Tibial nerve (tissue), 4 donors: Measurements from ENCODE around the gene TMEM17. TPM values are rescaled to one million over a fixed set of nuclear protein-coding genes. Genes with fewer than 3 reads are reported as not detected.

Source experiments
- DNase-seq, 2 donors: peaks; one replicate each; pipeline ENCODE4 v3.0.0-alpha.2; 2019; ENCODE audit warnings: low spot score in 2 of 2
- H3K27ac ChIP-seq, 4 donors: fragments of 200-600 bp; sonication (generic) in 3 of 4; one replicate each; pipeline ENCODE4 v1.5.1; 2017 to 2019; ENCODE audit warnings: mild to moderate bottlenecking in 1 of 4
- H3K27me3 ChIP-seq, 2 donors: fragments of 200-600 bp; sonication (generic) in 1 of 2; one replicate each; pipeline versions ENCODE4 v1.5.1 to v1.6.0; 2017 to 2019
- H3K36me3 ChIP-seq, 3 donors: fragments of 200-600 bp; sonication (generic); one replicate each; pipeline ENCODE4 v1.5.1; 2018 to 2019
- H3K4me1 ChIP-seq, 4 donors: fragments of 200-600 bp; sonication (generic) in 3 of 4; one replicate each; pipeline ENCODE4 v1.5.1; 2017 to 2019
- H3K4me3 ChIP-seq, 4 donors: fragments of 200-600 bp; sonication (generic) in 3 of 4; one replicate each; pipeline ENCODE4 v1.5.1; 2017 to 2019; ENCODE audit warnings: mild to moderate bottlenecking in 1 of 4, moderate library complexity in 1 of 4
- H3K9me3 ChIP-seq, 4 donors: fragments of 200-600 bp; sonication (generic) in 3 of 4; one replicate each; pipeline ENCODE4 v1.5.1; 2017 to 2019
- EP300 ChIP-seq, 2 donors: sonication (generic); formaldehyde crosslinking; IDR thresholded peaks; one replicate each; pipeline ENCODE4 v1.6.1; 2017; ENCODE audit warnings: antibody characterized with exemption in 2 of 2, mild to moderate bottlenecking in 1 of 2
- POLR2A ChIP-seq, 2 donors: fragments of 450-650 bp; IDR thresholded peaks; one replicate each; pipeline ENCODE4 v1.6.1; 2017; ENCODE audit warnings: antibody characterized with exemption in 2 of 2, mild to moderate bottlenecking in 2 of 2, moderate library complexity in 2 of 2
- WGBS, 2 donors: methylation state at CpG; one replicate each; pipeline ENCODE4 v1.1.5; 2018; 5-methylcytosine and 5-hydroxymethylcytosine counted together
- total RNA-seq, 4 donors: library from RNA; depleted of rRNA; stranded (reverse); fragments of >200 nt; gene quantifications; one replicate each; pipeline ENCODE4 v1.1.0, GENCODE V29; 2016
- TF ChIP-seq, protein P1 (sequence below), 5 experiments: fragments of 200-600 bp in 3 of 5; fragments of 450-650 bp in 2 of 5; sonication (generic) in 3 of 5; IDR thresholded peaks; one replicate each; pipeline ENCODE4 v1.5.1; 2016 to 2019; ENCODE audit warnings: antibody characterized with exemption in 5 of 5, mild to moderate bottlenecking in 3 of 5, moderate library complexity in 2 of 5

TMEM17 gene
- total RNA-seq, 4 donors from 2014 or later, result 1.7 to 5.9 (median 3.2) TPM

DNA sequence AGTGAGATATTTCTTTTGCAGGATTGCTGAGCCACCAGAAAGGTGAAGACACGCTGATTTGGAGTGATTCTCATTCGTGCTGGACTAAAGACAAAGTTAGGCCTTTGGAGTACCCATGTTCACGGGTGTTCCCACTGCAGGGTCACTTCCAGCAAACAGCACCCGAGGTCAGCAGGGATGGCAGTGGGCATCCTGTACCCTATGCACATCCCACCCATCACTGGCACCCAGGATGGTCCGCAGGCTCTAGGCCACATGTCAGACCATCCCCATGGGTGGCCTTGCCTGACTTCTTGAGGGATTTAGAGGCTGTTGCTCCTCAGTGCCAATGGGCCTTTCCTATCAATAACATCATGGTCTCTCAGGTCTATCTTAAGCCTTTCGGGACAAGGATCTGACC lies 39.3 kb upstream of the TMEM17 start:
- Histone ChIP-seq H3K27me3 (no peaks in the 10 kb centered on the region), H3K36me3 (no peaks in the 10 kb centered on the region), H3K9me3 (no peaks in the 10 kb centered on the region), H3K4me3 (no peak overlapping the region), H3K27ac (peak overlapping the region in 1 of 4 donors; percentile 37), H3K4me1 (peaks cover 0 to 23% (median 5%) of the 10 kb centered on the region in 4 donors)
- TF ChIP-seq POLR2A (IDR thresholded peaks at IDR 0.05) (no peak), EP300 (IDR thresholded peaks at IDR 0.05) (no peak)
- TF ChIP-seq, protein P1, sequence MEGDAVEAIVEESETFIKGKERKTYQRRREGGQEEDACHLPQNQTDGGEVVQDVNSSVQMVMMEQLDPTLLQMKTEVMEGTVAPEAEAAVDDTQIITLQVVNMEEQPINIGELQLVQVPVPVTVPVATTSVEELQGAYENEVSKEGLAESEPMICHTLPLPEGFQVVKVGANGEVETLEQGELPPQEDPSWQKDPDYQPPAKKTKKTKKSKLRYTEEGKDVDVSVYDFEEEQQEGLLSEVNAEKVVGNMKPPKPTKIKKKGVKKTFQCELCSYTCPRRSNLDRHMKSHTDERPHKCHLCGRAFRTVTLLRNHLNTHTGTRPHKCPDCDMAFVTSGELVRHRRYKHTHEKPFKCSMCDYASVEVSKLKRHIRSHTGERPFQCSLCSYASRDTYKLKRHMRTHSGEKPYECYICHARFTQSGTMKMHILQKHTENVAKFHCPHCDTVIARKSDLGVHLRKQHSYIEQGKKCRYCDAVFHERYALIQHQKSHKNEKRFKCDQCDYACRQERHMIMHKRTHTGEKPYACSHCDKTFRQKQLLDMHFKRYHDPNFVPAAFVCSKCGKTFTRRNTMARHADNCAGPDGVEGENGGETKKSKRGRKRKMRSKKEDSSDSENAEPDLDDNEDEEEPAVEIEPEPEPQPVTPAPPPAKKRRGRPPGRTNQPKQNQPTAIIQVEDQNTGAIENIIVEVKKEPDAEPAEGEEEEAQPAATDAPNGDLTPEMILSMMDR (IDR thresholded peaks at IDR 0.05), result no peak
- DNase-seq, result no peak
- WGBS, 2 donors, result 97 to 99% methylated on average over 6 of the region's 6 CpGs

DNA sequence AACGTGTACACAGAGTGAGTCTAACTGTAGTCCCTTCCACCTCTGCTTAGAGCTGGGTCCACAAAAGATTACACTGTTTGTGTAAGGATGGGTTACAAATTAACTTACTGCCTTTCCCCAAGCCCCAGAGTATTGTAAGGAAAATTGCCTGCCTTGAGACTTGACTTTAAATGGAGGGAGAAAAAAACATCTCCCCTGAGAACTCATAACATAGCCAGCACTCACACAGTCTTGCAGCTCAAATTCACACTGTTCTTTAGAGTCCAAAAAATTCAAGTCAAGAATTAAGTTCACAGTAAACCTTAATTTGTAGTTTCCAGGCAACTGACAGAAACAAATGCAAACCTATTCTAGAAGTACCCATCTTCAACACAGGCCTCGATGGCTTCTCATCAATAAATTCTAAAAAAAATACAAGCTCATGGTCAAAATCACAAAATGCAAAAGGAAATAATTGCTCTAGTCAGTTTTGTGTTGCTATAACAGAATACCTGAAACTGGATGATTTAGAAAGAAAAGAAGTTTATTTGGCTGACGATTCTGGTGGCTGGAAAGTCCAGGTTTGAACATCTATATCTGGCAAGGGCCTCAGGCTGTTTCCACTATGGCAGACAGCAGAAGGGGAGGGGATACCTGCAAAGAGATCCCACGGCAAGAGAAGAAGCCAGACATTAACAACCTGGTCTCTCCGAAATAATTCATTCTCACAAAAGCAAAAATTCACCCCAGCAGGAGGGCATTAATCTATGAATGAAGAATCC lies 34.6 kb upstream of the TMEM17 start:
- 77 to 78% methylated on average over 5 of the region's 5 CpGs for WGBS, 2 donors
- H3K27me3 ChIP-seq, result no peaks in the 10 kb centered on the region
- H3K9me3 ChIP-seq, result no peaks in the 10 kb centered on the region
- no peak overlapping the region for H3K4me3 ChIP-seq
- peaks cover 0 to 27% (median 5%) of the 10 kb centered on the region in 4 donors for H3K4me1 ChIP-seq
- DNase-seq, result no peak
- TF ChIP-seq POLR2A (IDR thresholded peaks at IDR 0.05) (no peak), EP300 (IDR thresholded peaks at IDR 0.05) (no peak)
- TF ChIP-seq, protein P1 (IDR thresholded peaks at IDR 0.05), result no peak
- H3K36me3 ChIP-seq, result no peaks in the 10 kb centered on the region
- no peak overlapping the region for H3K27ac ChIP-seq

DNA sequence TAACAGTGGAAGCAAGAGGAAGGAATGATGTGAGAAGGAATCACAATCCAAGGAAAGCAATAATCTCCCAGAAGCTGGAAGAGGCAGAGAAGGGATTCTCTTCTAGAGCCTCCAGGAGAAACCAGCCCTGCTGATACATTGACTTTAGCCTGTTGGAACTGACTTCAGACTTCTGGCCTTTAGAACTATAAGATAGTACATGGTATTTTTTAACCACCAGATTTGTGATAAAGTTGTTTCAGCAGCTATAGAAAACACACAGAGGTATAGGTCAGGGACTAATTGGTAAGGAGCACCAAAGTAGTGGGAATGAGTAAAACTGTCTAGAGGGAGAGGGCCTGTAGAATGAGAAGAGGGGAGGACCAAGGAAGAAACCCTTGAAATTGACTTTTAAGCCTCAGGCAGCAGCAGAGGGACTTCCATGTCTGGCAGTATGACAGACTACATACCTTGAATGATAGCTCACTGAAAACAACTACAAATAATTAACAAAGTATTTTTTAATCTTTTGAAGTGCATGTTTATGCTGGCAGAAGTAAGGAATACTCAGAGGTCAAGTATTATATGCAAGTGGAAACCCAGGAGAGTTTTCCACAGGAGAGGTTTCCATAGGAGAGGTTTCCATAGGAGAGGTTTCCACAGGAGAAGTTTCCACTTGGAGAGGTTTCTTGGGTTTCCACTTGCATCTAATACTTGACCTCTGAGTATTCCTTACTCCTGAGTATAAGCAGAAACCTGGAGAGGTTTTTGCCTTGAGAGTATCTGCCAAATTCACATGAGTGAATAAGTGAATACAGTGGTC lies 33.8 kb upstream of the TMEM17 start:
- no peak overlapping the region for H3K27ac ChIP-seq
- no peak for DNase-seq
- H3K36me3 ChIP-seq, result no peaks in the 10 kb centered on the region
- H3K27me3 ChIP-seq, result no peaks in the 10 kb centered on the region
- peaks cover 0 to 25% (median 5%) of the 10 kb centered on the region in 4 donors for H3K4me1 ChIP-seq
- no peak for TF ChIP-seq POLR2A (IDR thresholded peaks at IDR 0.05)
- TF ChIP-seq EP300 (IDR thresholded peaks at IDR 0.05), result no peak
- TF ChIP-seq, protein P1 (IDR thresholded peaks at IDR 0.05), result no peak
- H3K4me3 ChIP-seq, result no peak overlapping the region
- no peaks in the 10 kb centered on the region for H3K9me3 ChIP-seq

DNA sequence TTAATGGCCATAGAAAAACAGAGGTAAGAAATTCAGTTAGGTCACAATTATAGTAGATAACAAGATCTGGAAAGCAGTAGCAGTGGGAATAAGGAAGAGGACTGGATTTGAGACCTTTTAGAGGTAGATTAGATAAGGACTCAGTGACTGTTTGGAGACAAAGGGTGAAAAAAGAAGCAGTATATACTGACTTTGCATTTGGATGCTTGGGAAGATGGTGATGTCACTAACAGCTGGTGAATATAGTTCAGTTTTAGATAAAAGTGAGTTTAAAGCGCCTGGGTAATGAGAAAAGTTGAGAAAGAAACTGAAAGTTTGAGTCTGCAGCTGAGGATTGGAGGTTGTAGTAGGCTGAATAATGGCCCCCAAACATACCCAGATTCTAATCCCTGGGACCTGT lies 32.8 kb upstream of the TMEM17 start:
- peaks cover 0 to 25% (median 5%) of the 10 kb centered on the region in 4 donors for H3K4me1 ChIP-seq
- no peak overlapping the region for H3K4me3 ChIP-seq
- no peak for DNase-seq
- no peak overlapping the region for H3K27ac ChIP-seq
- TF ChIP-seq EP300 (IDR thresholded peaks at IDR 0.05) (no peak), POLR2A (IDR thresholded peaks at IDR 0.05) (no peak)
- TF ChIP-seq, protein P1 (IDR thresholded peaks at IDR 0.05), result no peak
- 92 to 98% methylated on average over 1 of the region's 1 CpG for WGBS, 2 donors
- no peaks in the 10 kb centered on the region for H3K9me3 ChIP-seq
- H3K36me3 ChIP-seq, result no peaks in the 10 kb centered on the region
- no peaks in the 10 kb centered on the region for H3K27me3 ChIP-seq

DNA sequence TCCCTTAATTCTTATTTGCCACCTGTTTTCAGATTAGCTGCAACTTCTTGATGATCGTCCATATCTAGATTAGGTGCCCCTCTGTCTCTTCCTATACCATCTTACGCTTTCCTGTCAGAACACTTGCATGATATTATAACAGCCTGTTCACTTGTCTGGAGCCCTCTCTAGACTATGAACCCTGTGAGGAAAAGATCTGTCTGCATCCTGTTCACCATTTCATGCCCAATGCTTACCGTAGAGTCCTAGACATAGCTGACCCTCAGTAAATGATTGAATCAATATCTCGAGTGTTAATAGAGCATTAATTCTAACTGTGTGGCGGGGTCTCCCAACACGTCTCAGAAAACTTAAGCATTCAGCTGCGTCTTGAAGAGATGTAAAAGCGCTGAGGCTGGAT lies 31.8 kb upstream of the TMEM17 start:
- Histone ChIP-seq H3K27ac (no peak overlapping the region), H3K36me3 (no peaks in the 10 kb centered on the region), H3K27me3 (no peaks in the 10 kb centered on the region), H3K4me1 (peaks cover 0 to 25% (median 5%) of the 10 kb centered on the region in 4 donors), H3K9me3 (no peaks in the 10 kb centered on the region), H3K4me3 (no peak overlapping the region)
- no peak for DNase-seq
- no peak for TF ChIP-seq EP300 (IDR thresholded peaks at IDR 0.05)
- TF ChIP-seq, protein P1 (IDR thresholded peaks at IDR 0.05), result no peak
- TF ChIP-seq POLR2A (IDR thresholded peaks at IDR 0.05), result no peak
- WGBS, 2 donors, result 97 to 98% methylated on average over 8 of the region's 8 CpGs
